Measurements from ENCODE around the gene NPW.
A peak's percentile ranks its signal among the peaks of the same experiment; 100 is the strongest.

The NPW gene

GRCh38 chr16:1984347-1985225, 35.0 kb upstream of the NPW start:
- peak; percentile 49 for DNase-seq

GRCh38 chr16:1985466-1986150, 34.0 kb upstream of the NPW start:
- DNase-seq = no peak

- no peak for DNase-seq
These were observed 32.4 kb upstream of the NPW start for GRCh38 chr16:1987198-1987597.

- no peak for DNase-seq
These were observed 30.1 kb upstream of the NPW start, which contains the start of gene SYNGR3 for GRCh38 chr16:1989209-1990100. TSS of gene SYNGR3 (plus strand) at chr16:1989970. CDS start at chr16:1990103, 133 bp downstream.

- no peak for DNase-seq
These were observed 29.6 kb upstream of the NPW start for GRCh38 chr16:1990101-1990350.

DNA sequence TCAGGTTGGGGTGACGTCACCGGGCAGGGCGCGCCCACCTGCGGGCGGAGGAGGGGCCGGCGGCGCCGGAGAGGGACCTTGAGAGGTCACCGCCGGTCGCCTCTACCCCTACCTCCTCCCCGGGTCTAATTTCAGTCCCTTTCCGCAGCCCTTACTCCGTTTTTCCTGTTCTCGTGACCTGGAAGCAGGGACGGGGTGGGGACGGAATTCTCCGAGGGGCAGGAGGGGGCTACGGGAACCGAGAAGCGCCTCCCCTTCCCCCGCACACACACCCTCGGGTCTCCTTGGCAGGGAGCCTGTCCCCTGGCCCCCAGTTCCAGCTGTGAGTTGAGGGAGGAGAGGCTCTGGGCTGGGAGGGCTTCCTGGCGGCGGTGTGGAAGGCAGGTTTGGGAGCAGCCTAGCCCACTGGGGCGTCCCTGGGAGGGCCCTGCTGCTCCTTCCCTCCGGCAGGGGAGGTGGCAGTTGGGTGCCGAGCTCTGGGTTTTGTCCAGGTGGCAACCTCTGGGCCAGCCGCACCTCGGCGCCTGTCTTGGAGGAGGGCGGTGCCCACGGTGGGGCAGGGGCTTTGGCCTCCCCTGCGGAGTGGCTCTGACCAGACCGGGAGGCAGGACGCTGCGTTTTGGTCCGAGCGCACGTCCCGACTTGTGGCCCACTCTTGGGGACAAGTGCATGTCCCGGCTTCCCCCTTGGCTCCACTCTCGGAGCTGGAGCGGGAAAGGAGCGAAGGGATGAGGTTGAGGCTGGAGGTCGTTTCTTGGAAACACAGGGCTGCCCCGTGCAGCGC, 29.0 kb upstream of the NPW start:
- DNase-seq = no peak

GRCh38 chr16:1991135-1991551, 28.4 kb upstream of the NPW start:
- DNase-seq = peak; percentile 29

DNA sequence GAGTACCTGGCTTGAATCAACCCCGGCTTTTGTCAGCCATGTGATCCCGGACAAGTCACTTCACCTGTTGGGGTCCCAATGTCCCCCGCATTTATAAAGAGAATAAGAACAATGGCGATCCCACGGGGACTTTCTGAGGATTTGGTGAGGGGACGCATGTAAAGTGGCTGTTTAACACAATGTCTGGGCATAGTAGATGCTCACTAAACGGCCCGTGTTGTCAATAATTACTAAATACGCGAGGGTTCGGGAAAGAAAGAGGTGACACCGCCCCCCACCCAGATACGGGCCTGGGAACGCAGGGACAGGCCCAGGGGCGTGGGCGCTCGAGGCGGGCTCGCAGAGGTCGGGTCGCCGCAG, 28.0 kb upstream of the NPW start:
- DNase-seq = no peak

- DNase-seq = peak; percentile 96
These were observed 27.5 kb upstream of the NPW start for GRCh38 chr16:1991948-1992703.

GRCh38 chr16:1992704-1993317, 26.8 kb upstream of the NPW start:
- DNase-seq = no peak

DNA sequence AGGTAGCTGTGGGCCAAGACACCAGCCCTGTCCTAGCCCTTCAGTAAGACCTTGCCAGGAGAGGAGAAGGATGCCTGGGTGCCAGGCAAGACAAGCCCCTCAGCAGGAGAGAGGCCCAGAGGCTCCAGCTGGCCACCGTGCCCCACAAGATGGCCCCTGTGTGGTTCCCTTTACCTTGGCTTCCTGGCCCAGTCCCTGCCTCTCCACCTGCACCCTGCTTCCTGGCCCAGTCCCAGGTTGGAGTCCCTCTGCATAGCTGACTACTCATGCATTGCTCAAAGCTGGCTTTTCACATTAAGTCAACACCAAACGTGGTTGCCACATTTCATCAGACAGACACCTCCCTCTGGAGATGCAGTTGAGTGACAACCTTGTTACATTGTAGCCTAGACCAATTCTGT, 25.9 kb upstream of the NPW start:
- no peak for DNase-seq

DNA sequence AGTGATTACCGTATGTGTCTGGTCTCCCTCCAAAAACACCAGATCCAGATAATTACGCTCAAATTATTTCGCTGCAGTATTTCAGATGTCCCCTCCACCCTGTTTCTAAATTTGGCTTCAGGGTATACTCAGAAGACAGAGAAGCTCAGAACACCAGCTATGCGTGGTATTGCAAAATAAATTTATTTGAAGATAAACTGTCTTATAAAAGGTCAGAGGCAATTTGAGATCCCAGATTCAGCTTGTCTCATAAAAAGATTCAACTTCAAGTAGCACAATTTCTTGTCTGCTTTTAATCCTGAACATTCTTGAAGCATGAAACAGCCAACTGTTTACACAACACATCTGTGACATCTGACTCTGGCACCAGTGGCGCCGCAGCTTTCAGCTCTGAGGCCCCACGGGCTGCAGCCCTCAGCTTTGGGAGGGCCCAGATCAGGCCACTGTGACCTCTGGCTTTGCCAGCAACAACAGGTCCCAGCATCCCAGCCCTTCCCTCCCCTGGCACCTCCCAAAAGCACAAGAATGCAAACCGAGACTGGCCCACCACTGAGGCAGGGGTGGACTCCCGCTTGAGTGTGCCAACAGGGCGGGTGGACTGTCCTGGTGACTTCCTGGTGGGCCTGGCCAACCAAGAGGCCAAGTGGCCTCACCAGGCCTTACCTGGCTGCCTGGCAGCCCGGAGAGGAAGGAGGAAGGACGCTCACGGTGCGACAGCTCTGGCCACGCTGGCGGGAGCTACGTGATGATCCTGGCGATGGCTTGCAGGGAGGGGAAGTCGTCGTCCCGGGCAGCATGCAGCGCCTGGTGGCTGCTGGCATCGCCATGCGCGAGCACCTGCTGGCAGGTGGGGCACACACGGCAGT, 21.9 kb upstream of the NPW start:
- no peak for DNase-seq

GRCh38 chr16:1998360-1998835, 21.2 kb upstream of the NPW start:
- no peak for DNase-seq

DNA sequence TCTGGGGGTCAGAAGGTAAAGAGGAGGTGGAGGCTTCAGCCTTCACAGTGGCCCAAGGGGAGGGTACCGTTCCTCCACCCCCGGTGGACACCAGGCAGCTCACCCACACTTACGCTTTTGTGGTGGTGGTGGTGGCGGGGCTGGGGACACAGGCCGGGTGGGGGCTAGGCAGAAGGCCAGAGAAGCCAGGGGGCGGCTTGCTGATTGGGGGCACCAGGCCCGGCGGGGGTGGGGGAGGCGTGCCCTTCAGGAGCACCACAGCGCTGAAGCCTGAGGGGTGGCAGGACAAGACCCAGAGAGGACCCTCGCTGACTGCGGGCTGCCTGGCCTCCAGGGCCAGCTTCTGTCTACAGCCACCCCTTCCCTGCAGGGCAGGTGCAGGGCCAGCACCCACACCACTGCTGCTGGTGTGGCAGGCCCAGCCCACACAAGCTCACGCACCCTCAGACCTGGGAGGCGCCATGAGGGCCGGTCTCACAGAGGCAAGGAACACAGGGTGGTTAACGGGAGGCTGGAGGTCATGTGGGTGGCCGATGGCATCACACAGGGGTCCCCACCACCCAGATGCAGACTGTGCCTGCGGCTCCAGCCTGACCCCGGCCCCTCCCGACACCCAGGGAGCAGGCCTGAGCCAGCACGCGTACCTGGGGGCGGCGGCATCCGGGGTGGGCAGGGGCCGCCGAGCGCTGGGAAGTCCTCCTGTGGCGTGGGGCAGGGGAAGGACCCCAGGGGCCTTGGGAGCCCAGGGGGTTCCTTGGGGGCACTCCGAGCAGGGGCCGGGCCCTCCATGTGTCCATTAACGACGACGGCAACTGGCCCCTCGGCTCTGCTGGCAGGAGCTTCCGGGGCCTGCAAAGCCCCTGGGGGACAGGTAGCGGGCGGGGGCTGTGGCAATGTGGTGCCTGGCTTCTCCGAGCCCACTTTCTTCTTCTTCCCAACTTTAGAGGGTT, 20.5 kb upstream of the NPW start:
- no peak for DNase-seq

- no peak for DNase-seq
These were observed 19.6 kb upstream of the NPW start for GRCh38 chr16:1999866-2000514.

GRCh38 chr16:2001035-2001434, 18.6 kb upstream of the NPW start:
- DNase-seq = no peak

GRCh38 chr16:2001456-2002355, 17.9 kb upstream of the NPW start:
- DNase-seq = no peak
